Breast epithelium (tissue), 3 donors: ENCODE data around the gene IGFBP3.

ENCODE experiments used
- POLR2A ChIP-seq: fragments of 450-650 bp; IDR thresholded peaks from one replicate; pipeline ENCODE4 v1.6.1; 2016; ENCODE audit warnings: antibody characterized with exemption, mild to moderate bottlenecking, moderate library complexity
- POLR2AphosphoS5 ChIP-seq, 3 donors: sonication (generic); formaldehyde crosslinking; IDR thresholded peaks; one replicate each; pipeline ENCODE4 v1.6.1; 2017; ENCODE audit warnings: antibody characterized with exemption in 3 of 3
- TF ChIP-seq, protein P1 (sequence below), 3 donors: fragments of 450-650 bp; IDR thresholded peaks; one replicate each; pipeline ENCODE4 v1.5.1; 2016 to 2017; ENCODE audit warnings: antibody characterized with exemption in 3 of 3, mild to moderate bottlenecking in 3 of 3, moderate library complexity in 3 of 3

DNA sequence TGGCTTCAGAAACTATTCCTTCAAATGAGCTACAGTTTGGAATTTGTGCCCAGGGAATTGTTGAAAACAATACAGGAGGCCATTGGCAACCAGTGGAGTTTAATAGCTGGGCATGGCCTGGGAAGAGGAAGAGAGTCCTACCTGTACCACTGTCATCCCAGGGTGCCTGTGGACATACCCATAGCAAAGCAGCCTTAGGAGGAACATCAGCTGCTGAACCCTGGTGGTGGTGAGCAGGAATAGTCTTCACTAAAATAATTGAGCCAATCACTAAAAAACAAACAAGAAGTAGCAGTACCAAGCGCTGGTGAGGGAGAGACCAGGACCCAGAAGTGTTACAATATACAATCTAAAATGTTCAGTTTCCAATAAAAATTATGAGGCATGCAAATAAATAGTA is 18.3 kb downstream of the IGFBP3 start:
- no peak for TF ChIP-seq POLR2A
- TF ChIP-seq POLR2AphosphoS5 (IDR thresholded peaks at IDR 0.05), result no peak
- TF ChIP-seq, protein P1, sequence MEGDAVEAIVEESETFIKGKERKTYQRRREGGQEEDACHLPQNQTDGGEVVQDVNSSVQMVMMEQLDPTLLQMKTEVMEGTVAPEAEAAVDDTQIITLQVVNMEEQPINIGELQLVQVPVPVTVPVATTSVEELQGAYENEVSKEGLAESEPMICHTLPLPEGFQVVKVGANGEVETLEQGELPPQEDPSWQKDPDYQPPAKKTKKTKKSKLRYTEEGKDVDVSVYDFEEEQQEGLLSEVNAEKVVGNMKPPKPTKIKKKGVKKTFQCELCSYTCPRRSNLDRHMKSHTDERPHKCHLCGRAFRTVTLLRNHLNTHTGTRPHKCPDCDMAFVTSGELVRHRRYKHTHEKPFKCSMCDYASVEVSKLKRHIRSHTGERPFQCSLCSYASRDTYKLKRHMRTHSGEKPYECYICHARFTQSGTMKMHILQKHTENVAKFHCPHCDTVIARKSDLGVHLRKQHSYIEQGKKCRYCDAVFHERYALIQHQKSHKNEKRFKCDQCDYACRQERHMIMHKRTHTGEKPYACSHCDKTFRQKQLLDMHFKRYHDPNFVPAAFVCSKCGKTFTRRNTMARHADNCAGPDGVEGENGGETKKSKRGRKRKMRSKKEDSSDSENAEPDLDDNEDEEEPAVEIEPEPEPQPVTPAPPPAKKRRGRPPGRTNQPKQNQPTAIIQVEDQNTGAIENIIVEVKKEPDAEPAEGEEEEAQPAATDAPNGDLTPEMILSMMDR (IDR thresholded peaks at IDR 0.05), result no peak
